Panc1 (cell line): ENCODE measurements around the gene NID1.

ENCODE experiments used
- POLR2AphosphoS5 ChIP-seq: IDR thresholded peaks from 2 replicates; pipeline ENCODE4 v1.6.1; 2012; ENCODE audit warnings: mild to moderate bottlenecking, low read depth, low read length, moderate library complexity
- REST ChIP-seq, 2 experiments: IDR thresholded peaks; 2 replicates each; pipeline ENCODE4 v1.6.1; 2011 to 2012; ENCODE audit warnings: low read depth in 2 of 2, control low read depth in 1 of 2, low read length in 1 of 2, mild to moderate bottlenecking in 1 of 2, moderate library complexity in 1 of 2; ENCODE audit not compliant: insufficient read depth in 1 of 2
- SIN3A ChIP-seq: IDR thresholded peaks from 2 replicates; pipeline ENCODE4 v1.6.1; 2012; ENCODE audit warnings: low read depth, mild to moderate bottlenecking, low read length, moderate library complexity, borderline replicate concordance; ENCODE audit not compliant: insufficient read depth
- TCF7L2 ChIP-seq: IDR thresholded peaks from 2 replicates; pipeline ENCODE4 v1.6.1; 2011; ENCODE audit warnings: mild to moderate bottlenecking, low read depth, low read length, inconsistent platforms
- TF ChIP-seq, protein P1 (sequence below): fragments of 450-650 bp; IDR thresholded peaks from 2 replicates; pipeline ENCODE4 v1.5.1; 2017; ENCODE audit warnings: mild to moderate bottlenecking

DNA sequence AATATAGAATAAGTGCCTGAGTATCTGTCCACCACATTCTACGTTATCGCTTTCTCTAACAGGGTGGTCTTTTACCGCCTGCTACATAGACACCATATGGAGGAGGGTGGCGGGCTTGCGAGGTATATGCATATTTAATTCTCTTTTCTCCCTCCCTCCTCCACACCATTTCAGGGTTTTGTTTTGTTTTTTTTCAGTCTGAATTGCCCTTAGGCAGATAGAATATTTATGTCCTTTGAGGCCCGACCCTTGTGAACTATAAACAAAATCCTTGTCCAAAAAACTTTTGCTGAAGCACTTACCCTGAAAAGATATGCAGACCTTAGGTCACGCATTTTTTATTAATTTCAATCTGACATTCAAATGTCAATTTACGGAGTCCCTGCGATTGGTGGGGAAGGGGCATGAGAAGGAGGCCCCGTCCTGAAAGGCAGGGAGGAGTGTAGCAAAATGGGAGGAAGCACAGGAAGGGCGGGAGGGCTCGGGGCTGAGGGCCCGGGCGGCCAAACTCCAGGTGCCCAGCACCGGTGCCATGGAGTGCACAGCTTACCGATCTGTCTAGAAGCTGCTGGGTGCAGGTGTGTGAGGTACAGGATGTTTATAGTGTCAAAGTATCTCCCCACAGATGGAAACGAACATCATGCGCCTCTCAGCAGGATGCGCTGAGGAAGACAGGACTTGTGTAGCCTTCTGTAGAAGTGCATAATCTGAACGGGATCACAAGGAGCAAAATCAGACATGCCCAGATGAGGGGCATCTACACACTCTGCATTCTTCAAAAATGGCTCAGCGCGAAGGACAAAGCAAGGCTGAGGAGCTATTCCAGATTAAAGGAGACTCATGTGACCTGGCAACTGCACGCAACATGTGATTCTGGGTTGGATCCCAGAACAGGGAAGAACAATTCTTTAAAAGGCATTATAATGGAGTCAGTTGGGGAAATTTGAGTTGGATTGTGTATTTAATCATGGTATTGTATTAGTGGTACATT is 129.4 kb downstream of the NID1 start:
- no peak for TF ChIP-seq TCF7L2
- TF ChIP-seq, protein P1, sequence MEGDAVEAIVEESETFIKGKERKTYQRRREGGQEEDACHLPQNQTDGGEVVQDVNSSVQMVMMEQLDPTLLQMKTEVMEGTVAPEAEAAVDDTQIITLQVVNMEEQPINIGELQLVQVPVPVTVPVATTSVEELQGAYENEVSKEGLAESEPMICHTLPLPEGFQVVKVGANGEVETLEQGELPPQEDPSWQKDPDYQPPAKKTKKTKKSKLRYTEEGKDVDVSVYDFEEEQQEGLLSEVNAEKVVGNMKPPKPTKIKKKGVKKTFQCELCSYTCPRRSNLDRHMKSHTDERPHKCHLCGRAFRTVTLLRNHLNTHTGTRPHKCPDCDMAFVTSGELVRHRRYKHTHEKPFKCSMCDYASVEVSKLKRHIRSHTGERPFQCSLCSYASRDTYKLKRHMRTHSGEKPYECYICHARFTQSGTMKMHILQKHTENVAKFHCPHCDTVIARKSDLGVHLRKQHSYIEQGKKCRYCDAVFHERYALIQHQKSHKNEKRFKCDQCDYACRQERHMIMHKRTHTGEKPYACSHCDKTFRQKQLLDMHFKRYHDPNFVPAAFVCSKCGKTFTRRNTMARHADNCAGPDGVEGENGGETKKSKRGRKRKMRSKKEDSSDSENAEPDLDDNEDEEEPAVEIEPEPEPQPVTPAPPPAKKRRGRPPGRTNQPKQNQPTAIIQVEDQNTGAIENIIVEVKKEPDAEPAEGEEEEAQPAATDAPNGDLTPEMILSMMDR: no peak
- TF ChIP-seq POLR2AphosphoS5: no peak
- no peak for TF ChIP-seq REST (IDR thresholded peaks at IDR 0.05; ENCODE audit: insufficient read depth in 1 of 2, low read depth in 2 of 2, low read length in 1 of 2)
- no peak for TF ChIP-seq SIN3A
